ENCODE results near the gene ARSB.

- TF ChIP-seq CTCF (IDR thresholded peaks at IDR 0.05) = no peak
- no peak for TF ChIP-seq POLR2A (IDR thresholded peaks at IDR 0.05)
Observed at GRCh38 chr5:78993165-78993564, 8.1 kb upstream of the ARSB start.
